Panc1 (cell line): ENCODE results near the gene RFC2. TPM values are rescaled to one million over a fixed set of nuclear protein-coding genes. Genes with fewer than 3 reads are reported as not detected.

Experiments
- ATAC-seq: fragments of 200-7000 bp; cut with Tn5 transposase; 2 replicates; pipeline ENCODE4 v1.9.1; 2020; ENCODE audit warnings: mild to moderate bottlenecking, moderate library complexity
- BruUV-seq: library from RNA; stranded (reverse); fragments of 400-500 nt; replicated peaks from 2 replicates; lab custom pipeline; 2021; lab: Mats Ljungman, UMichigan
- CTCF ChIA-PET: fragments of 300-600 bp; sonication (Branson Sonifier 250); formaldehyde crosslinking; loops from one replicate; lab custom pipeline; 2022; ENCODE audit warnings: antibody characterized with exemption; lab: Charles Lee
- POLR2A ChIA-PET: fragments of 300-600 bp; sonication (Branson Sonifier 250); formaldehyde crosslinking; loops from one replicate; lab custom pipeline; 2022; ENCODE audit warnings: antibody characterized with exemption; lab: Charles Lee
- DNase-seq: peaks from one replicate; pipeline ENCODE4 v3.0.0-alpha.2; 2010; ENCODE audit warnings: low read depth, low spot score
- H3K27ac ChIP-seq: 2 replicates; pipeline ENCODE4 v1.5.1; 2011; ENCODE audit warnings: mild to moderate bottlenecking, low read length, inconsistent platforms
- H3K27me3 ChIP-seq: fragments of 200-500 bp; sonication (Bioruptor generic); 2 replicates; pipeline ENCODE4 v1.6.0; 2014; ENCODE audit warnings: low read length, inconsistent platforms; ENCODE audit not compliant: control insufficient read depth, insufficient read depth
- H3K36me3 ChIP-seq: fragments of 200-500 bp; sonication (Bioruptor generic); 2 replicates; pipeline ENCODE4 v1.5.1; 2014; ENCODE audit warnings: inconsistent platforms, mild to moderate bottlenecking, low read length, moderate library complexity; ENCODE audit not compliant: control insufficient read depth, insufficient read depth
- H3K4me1 ChIP-seq: 2 replicates; pipeline ENCODE4 v1.5.1; 2011; ENCODE audit warnings: inconsistent platforms, mild to moderate bottlenecking, low read length, moderate library complexity; ENCODE audit not compliant: control insufficient read depth, insufficient read depth
- H3K4me3 ChIP-seq, 2 experiments: 2 replicates each; pipeline ENCODE4 v1.5.1; 2011 to 2012; ENCODE audit warnings: low read depth in 2 of 2, low read length in 2 of 2, mild to moderate bottlenecking in 2 of 2, inconsistent platforms in 1 of 2, moderate library complexity in 1 of 2
- H3K9me3 ChIP-seq: fragments of 200-500 bp; sonication (Bioruptor generic); 2 replicates; pipeline ENCODE4 v1.5.1; 2014; ENCODE audit warnings: low read depth, mild to moderate bottlenecking, inconsistent platforms, low read length, moderate library complexity; ENCODE audit not compliant: control insufficient read depth, insufficient read depth
- POLR2AphosphoS5 ChIP-seq: IDR thresholded peaks from 2 replicates; pipeline ENCODE4 v1.6.1; 2012; ENCODE audit warnings: mild to moderate bottlenecking, low read depth, low read length, moderate library complexity
- SIN3A ChIP-seq: IDR thresholded peaks from 2 replicates; pipeline ENCODE4 v1.6.1; 2012; ENCODE audit warnings: low read depth, mild to moderate bottlenecking, low read length, moderate library complexity, borderline replicate concordance; ENCODE audit not compliant: insufficient read depth
- TCF7L2 ChIP-seq: IDR thresholded peaks from 2 replicates; pipeline ENCODE4 v1.6.1; 2011; ENCODE audit warnings: mild to moderate bottlenecking, low read depth, low read length, inconsistent platforms
- in situ Hi-C: cut with HindIII; loops from 2 replicates; pipeline ENCODE4 v1.10.0; 2016; ENCODE audit warnings: low sequenced_read_pairs, low pct_unique_long_range_greater_than_20kb
- intact Hi-C: fragments of 100-400 bp; cut with micrococcal nuclease; formaldehyde crosslinking; loops from one replicate; pipeline ENCODE4 v1.10.0; 2022; ENCODE audit not compliant: unreplicated experiment
- total RNA-seq: library from RNA; stranded (reverse); gene quantifications from one replicate; pipeline ENCODE4 v1.2.1, GENCODE V29; 2021; ENCODE audit not compliant: unreplicated experiment
- TF ChIP-seq, protein P1 (sequence below), 2 experiments: IDR thresholded peaks; 2 replicates each; pipeline ENCODE4 v1.6.1; 2011 to 2012; ENCODE audit warnings: low read depth in 2 of 2, control low read depth in 1 of 2, low read length in 1 of 2, mild to moderate bottlenecking in 1 of 2, moderate library complexity in 1 of 2; ENCODE audit not compliant: insufficient read depth in 1 of 2
- TF ChIP-seq, protein P2 (sequence below): fragments of 450-650 bp; IDR thresholded peaks from 2 replicates; pipeline ENCODE4 v1.5.1; 2017; ENCODE audit warnings: mild to moderate bottlenecking

The RFC2 gene
- total RNA-seq, 1 experiment from 2014 or later: 56.2 TPM

DNA sequence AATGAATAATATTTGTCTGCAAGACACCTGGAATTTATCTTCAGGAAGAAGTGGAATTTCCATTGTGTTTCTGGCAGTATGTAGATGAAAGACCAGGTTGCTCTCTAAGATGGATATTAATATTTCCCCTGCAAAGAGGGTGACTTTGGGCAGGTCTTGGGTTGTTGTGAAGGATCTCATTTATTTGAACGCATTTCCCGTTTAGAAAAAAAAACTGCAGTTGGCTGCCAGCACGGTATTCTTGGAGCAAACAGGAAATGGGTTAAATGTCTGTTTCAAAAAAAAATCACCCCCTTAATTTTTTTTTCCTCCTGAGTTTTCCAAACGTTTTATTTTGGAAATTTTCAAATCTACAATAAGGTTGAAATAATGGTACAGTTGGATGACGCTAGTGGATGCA lies 68.6 kb downstream of the RFC2 start:
- TF ChIP-seq TCF7L2: no peak
- TF ChIP-seq, protein P1, sequence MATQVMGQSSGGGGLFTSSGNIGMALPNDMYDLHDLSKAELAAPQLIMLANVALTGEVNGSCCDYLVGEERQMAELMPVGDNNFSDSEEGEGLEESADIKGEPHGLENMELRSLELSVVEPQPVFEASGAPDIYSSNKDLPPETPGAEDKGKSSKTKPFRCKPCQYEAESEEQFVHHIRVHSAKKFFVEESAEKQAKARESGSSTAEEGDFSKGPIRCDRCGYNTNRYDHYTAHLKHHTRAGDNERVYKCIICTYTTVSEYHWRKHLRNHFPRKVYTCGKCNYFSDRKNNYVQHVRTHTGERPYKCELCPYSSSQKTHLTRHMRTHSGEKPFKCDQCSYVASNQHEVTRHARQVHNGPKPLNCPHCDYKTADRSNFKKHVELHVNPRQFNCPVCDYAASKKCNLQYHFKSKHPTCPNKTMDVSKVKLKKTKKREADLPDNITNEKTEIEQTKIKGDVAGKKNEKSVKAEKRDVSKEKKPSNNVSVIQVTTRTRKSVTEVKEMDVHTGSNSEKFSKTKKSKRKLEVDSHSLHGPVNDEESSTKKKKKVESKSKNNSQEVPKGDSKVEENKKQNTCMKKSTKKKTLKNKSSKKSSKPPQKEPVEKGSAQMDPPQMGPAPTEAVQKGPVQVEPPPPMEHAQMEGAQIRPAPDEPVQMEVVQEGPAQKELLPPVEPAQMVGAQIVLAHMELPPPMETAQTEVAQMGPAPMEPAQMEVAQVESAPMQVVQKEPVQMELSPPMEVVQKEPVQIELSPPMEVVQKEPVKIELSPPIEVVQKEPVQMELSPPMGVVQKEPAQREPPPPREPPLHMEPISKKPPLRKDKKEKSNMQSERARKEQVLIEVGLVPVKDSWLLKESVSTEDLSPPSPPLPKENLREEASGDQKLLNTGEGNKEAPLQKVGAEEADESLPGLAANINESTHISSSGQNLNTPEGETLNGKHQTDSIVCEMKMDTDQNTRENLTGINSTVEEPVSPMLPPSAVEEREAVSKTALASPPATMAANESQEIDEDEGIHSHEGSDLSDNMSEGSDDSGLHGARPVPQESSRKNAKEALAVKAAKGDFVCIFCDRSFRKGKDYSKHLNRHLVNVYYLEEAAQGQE (IDR thresholded peaks at IDR 0.05; ENCODE audit: insufficient read depth in 1 of 2, low read depth in 2 of 2, low read length in 1 of 2): no peak
- TF ChIP-seq SIN3A: no peak
- TF ChIP-seq, protein P2, sequence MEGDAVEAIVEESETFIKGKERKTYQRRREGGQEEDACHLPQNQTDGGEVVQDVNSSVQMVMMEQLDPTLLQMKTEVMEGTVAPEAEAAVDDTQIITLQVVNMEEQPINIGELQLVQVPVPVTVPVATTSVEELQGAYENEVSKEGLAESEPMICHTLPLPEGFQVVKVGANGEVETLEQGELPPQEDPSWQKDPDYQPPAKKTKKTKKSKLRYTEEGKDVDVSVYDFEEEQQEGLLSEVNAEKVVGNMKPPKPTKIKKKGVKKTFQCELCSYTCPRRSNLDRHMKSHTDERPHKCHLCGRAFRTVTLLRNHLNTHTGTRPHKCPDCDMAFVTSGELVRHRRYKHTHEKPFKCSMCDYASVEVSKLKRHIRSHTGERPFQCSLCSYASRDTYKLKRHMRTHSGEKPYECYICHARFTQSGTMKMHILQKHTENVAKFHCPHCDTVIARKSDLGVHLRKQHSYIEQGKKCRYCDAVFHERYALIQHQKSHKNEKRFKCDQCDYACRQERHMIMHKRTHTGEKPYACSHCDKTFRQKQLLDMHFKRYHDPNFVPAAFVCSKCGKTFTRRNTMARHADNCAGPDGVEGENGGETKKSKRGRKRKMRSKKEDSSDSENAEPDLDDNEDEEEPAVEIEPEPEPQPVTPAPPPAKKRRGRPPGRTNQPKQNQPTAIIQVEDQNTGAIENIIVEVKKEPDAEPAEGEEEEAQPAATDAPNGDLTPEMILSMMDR: no peak
- no peak for TF ChIP-seq POLR2AphosphoS5
- H3K36me3 ChIP-seq: peaks cover 18% of the 10 kb centered on the region
- peaks cover 27% of the 10 kb centered on the region for H3K4me1 ChIP-seq
- in situ Hi-C loops (no loop called here), intact Hi-C loops (loop anchor here (5.0 kb wide), 1 partner anchor 318 kb away; no protein-coding TSS in a partner anchor)
- POLR2A ChIA-PET: interaction anchor here (0.7 kb wide), 1 partner anchor 8 kb away, joined by 4 read pairs; no protein-coding TSS in a partner anchor
- H3K4me3 ChIP-seq: no peak overlapping the region
- H3K27me3 ChIP-seq: no peaks in the 10 kb centered on the region
- CTCF ChIA-PET: no interaction called here
- ATAC-seq (no peak), DNase-seq (no peak)
- no peak overlapping the region for H3K27ac ChIP-seq
- no TSS peak for BruUV-seq
- no peaks in the 10 kb centered on the region for H3K9me3 ChIP-seq

DNA sequence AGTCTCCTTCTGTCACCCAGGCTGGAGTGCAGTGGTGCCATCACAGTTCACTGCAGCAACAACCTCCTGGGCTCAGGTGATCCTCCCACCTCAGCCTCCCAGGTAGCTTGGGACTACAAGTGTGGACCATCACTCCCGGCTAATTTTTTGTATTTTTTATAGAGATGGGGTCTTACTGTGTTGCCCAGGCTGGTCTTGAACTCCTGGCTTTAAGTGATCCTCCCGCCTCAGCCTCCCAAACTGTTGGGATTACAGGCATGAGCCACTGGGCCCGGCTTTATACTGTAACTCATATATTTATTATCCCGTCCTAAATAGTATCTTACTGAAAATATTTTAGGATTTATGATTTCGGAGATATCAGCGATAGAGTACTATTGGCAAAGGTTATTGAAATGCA lies 69.2 kb downstream of the RFC2 start:
- peaks cover 33% of the 10 kb centered on the region for H3K4me1 ChIP-seq
- BruUV-seq: no TSS peak
- no peak for ATAC-seq
- TF ChIP-seq, protein P1 (IDR thresholded peaks at IDR 0.05; ENCODE audit: insufficient read depth in 1 of 2, low read depth in 2 of 2, low read length in 1 of 2): no peak
- TF ChIP-seq SIN3A (no peak), POLR2AphosphoS5 (no peak), TCF7L2 (no peak)
- TF ChIP-seq, protein P2: no peak
- H3K27me3 ChIP-seq: no peaks in the 10 kb centered on the region
- ChIA-PET CTCF (no interaction called here), POLR2A (no interaction called here)
- peaks cover 14% of the 10 kb centered on the region for H3K36me3 ChIP-seq
- no peaks in the 10 kb centered on the region for H3K9me3 ChIP-seq
- H3K4me3 ChIP-seq: no peak overlapping the region
- in situ Hi-C loops: no loop called here
- intact Hi-C loops: loop anchor here (5.0 kb wide), 1 partner anchor 318 kb away; no protein-coding TSS in a partner anchor
- no peak for DNase-seq
- no peak overlapping the region for H3K27ac ChIP-seq
